SK-N-SH treated with all-trans-retinoic acid at 6 μM for 48 hours (cell line): ENCODE data around the gene CYP39A1.

Experiments
- CSDC2 ChIP-seq: fragments of 250-450 bp; sonication (Bioruptor Pico); IDR thresholded peaks from 2 replicates; pipeline ENCODE4 v1.5.0; 2020; ENCODE audit warnings: mild to moderate bottlenecking, moderate library complexity
- OSR1 ChIP-seq: fragments of 250-450 bp; sonication (Bioruptor Pico); IDR thresholded peaks from 2 replicates; pipeline ENCODE4 v1.8.0; 2022; ENCODE audit warnings: moderate library complexity, mild to moderate bottlenecking, inconsistent platforms
- RARB ChIP-seq: fragments of 250-450 bp; sonication (Bioruptor Pico); IDR thresholded peaks from 2 replicates; pipeline ENCODE4 v1.8.0; 2021; ENCODE audit warnings: mild to moderate bottlenecking, moderate library complexity
- SNAI2 ChIP-seq: fragments of 250-450 bp; sonication (Bioruptor Pico); IDR thresholded peaks from 2 replicates; pipeline ENCODE4 v1.5.0; 2020; ENCODE audit warnings: mild to moderate bottlenecking, moderate library complexity
- ZFP3 ChIP-seq: fragments of 250-450 bp; sonication (Bioruptor Pico); IDR thresholded peaks from 2 replicates; pipeline ENCODE4 v1.5.0; 2020; ENCODE audit warnings: mild to moderate bottlenecking, moderate library complexity
- ZFP30 ChIP-seq: fragments of 450-650 bp; formaldehyde crosslinking; IDR thresholded peaks from 2 replicates; pipeline ENCODE4 v1.5.0; 2022; ENCODE audit warnings: mild to moderate bottlenecking, moderate library complexity
- ZNF565 ChIP-seq: fragments of 450-650 bp; formaldehyde crosslinking; conservative IDR thresholded peaks from 2 replicates; pipeline ENCODE4 v1.5.0; 2020; ENCODE audit warnings: low read depth, mild to moderate bottlenecking, moderate library complexity
- TF ChIP-seq, protein P1 (sequence below): fragments of 250-450 bp; sonication (Bioruptor Pico); IDR thresholded peaks from 2 replicates; pipeline ENCODE4 v1.5.1; 2020; ENCODE audit warnings: low read depth, mild to moderate bottlenecking, moderate library complexity

DNA sequence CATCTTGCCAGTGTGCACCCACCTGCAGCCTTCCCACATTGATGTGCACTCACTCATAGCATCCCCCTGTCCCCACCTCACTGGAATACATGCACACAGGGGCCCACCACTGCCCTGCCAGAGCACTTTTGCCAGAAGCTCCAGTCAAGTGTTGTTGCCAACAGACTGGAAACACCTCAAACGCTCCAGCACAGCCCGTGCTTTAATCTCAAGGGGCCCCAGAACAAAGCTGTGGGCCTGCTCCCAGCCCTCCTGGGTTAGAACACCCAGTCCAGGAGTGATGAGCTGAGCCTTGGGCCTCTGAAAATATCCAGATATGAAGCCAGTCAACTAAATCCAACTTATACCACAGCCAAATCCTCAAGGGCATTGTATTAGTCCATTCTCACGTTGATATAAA lies 77.1 kb downstream of the CYP39A1 start:
- TF ChIP-seq OSR1 (CRISPR knock-in tag) (no peak), CSDC2 (CRISPR knock-in tag) (no peak), RARB (no peak), SNAI2 (CRISPR knock-in tag) (no peak), ZNF565 (no peak), ZFP30 (CRISPR knock-in tag) (no peak), ZFP3 (CRISPR knock-in tag) (no peak)
- TF ChIP-seq, protein P1, sequence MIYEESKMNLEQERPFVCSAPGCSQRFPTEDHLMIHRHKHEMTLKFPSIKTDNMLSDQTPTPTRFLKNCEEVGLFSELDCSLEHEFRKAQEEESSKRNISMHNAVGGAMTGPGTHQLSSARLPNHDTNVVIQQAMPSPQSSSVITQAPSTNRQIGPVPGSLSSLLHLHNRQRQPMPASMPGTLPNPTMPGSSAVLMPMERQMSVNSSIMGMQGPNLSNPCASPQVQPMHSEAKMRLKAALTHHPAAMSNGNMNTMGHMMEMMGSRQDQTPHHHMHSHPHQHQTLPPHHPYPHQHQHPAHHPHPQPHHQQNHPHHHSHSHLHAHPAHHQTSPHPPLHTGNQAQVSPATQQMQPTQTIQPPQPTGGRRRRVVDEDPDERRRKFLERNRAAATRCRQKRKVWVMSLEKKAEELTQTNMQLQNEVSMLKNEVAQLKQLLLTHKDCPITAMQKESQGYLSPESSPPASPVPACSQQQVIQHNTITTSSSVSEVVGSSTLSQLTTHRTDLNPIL (CRISPR knock-in tag), result no peak
